ENCODE results near the gene MAP4K4.
"Not testable (repeated sequence)": the region's sequence is repeated elsewhere in the genome, so short reads cannot be mapped to it uniquely, and the experiment has no call there.

The MAP4K4 gene

DNA sequence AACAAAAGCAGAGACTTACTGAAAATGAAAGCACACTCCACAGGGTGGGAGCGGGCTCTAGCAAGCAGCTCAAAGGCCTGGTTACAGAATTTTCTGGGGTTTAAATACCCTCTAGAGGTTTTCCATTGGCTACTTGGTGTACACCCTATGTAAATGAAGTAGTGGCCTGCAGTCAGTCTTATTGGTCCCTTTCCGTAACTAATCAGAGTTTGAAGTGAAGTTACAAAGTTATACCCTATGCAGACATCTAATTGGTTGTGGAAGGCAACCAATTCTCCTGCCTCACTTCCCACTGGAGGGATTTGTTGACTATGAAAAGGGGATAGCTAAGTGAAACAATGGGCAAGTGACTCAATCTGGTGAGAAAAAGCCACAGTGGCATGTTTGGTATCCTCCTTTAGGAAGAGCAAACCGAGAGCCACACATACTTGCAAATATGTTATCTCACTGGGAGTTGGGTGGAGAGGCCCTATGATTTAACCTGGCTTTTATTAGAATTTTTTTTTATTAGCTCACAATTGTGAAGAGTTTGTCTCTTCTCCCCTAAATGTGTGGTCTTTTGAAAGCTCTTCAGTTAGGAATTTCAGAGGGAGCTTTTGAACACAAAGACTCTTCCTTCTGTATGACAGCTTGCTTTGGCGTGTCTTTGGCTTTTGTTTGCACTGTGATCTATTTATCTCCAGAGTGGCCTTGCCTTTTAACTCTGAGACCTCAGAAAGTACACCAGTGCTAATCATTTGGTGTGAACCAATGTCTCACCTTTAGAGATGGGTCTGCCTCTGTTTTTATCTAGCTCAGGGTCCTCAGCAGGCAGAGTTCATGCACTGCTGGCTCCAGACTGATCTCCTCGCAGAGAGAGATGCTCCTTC is 69.6 kb downstream of the MAP4K4 start:
- peak; percentile 48 for DNase-seq (ENCODE audit: low read depth, low spot score)

DNA sequence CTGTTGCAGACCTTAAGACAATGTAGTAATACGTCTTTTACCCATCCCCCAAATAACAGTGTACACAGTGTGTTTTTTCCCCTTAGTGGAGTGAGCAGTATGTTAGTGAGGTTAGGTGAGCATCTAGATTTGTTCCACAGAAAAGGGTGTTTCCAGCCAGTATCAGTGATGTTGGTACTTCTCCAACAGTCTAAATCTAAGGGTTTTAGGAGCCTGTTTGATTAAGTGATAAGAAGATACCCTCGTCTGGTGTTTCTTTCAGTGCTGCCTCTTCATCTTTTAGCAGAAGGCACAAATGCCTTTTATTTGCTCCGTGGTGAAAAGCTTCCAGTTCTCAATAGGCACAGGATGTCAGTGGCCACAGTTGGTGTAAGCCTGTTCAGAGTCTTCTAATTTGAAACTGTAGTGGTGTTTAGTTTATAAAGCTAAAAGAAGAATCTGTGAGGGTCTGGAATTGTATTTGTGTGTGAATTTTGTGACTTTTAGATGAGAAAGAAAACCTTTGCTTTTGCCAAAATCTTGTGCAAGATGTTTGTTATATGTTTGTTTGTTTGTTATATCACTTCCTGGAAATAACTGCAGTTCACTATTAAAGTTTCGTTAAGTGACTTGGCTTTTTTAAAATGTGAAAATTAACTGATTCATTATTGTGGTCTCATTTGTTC is 71.2 kb downstream of the MAP4K4 start:
- DNase-seq (ENCODE audit: low read depth, low spot score) = no peak

DNA sequence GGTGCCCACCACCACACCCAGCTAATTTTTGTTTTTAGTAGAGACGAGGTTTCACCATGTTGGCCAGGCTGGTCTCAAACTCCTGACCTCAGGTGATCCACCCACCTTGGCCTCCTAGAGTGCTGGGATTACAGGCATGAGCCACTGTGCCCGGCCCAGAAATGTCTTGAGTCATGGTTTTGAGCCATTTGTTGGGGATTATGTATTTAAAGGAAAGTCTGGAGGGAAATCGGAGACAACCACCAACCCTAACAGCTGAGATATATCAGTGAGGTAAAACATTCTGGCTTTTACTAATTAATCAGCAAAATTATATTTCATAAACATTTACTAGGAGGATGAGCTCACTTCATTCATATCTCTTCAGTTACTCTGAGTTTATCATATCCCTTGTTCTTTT is 72.2 kb downstream of the MAP4K4 start:
- DNase-seq (ENCODE audit: low read depth, low spot score) = not testable (repeated sequence)

DNA sequence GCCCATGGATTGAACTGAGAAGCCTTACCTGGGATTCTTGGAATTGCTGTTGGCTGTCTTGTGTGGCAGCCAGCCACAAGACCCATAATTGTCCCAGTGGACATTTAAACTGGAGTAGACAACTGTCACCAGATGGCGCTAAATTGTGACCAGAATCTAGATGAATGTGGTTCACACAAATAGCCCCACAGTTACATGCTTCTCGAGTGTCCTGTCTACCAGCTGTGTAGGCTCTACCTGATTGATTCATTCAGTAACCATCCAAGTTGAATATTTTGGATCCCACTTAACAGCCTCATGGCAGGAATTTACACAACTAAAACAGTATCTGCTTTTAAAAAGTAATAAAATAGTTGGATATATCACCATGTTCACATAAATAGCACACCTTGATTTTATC is 73.2 kb downstream of the MAP4K4 start:
- DNase-seq (ENCODE audit: low read depth, low spot score) = no peak

DNA sequence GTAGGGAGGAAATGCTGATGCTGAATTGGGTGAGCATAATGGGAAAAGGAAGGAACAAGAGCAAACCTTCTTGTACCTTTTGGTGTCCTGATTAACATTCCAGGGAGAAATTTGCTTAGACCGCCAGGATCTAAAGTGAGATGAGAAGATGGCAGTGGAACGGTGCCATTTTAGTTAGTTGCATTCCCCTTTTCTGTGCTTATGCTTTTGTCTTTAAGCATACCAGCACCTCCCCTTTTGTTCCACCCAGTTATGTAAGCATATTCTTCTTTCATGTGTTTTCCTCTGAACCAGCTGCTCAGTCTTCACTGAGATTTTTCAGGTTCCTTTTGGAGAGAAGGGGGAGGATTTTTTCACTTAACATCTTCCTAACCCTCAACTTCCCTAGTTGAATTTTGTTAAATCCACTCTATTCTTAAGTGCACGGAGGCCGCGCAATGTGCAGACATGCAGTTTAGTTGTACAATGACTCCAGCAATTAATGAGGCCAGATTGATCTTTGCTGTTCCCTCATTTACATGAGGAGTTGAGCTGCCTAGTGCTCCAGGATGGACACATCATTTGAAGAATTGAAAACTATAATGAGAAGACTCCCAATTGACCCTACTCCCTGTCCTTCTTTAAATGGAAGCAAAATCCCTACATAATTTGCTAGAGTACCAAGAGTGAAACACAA is 73.9 kb downstream of the MAP4K4 start:
- DNase-seq (ENCODE audit: low read depth, low spot score) = no peak

DNA sequence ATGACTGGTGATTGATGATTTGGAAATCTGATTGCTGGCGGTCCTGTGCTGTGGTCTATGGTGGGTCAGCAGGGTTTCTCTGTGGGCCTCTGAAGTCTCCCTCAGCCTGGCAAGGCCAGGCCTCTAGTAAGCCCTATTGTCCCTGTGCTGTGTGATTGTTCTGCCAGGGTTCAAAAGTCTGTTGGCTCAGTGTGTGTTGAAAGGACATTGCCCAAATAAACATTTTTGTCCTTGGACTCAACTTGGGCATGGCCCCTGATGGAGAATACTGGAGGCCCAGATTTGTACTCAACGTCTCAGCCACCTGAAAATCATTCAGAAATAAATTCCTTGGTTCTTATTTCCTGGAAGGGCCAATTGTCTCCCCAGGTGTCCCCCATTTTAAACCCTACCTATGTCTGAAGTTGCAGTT is 74.4 kb downstream of the MAP4K4 start:
- no peak for DNase-seq (ENCODE audit: low read depth, low spot score)

DNA sequence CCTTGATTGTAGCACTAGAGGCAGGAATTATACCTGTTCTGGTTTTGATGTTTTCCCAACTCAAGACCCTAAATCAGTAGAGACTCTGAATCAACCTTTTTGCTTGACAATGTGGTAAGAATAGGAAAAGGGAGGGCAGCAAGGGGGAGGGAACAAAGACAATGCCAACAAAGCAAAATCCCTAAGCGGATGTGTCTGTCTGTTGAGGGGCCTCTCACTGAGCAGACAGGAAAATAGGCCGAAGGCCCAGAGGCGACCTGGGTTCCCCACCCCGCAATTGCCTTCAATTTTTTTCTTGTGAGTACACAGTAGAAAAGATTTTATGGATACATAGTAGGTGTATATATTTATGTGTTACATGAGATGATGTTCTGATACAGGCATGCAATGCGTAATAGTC is 75.6 kb downstream of the MAP4K4 start:
- no peak for DNase-seq (ENCODE audit: low read depth, low spot score)

DNA sequence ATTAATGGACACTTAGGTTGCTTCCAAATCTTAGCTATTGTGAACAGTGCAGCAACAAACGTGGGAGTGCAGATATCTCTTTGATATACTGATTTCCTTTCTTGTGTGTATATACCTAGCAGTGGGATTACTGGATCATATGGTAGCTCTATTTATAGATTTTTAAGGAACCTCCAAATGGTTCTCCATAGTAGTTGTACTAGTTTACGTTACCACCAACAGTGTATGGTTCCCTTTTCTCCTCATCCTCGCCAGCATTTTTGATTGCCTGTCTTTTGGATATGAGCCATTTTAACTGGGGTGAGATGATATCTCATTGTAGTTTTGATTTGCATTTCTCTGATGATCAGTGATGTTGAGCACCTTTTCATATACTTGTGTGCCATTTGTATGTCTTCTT is 76.5 kb downstream of the MAP4K4 start:
- DNase-seq (ENCODE audit: low read depth, low spot score) = not testable (repeated sequence)

DNA sequence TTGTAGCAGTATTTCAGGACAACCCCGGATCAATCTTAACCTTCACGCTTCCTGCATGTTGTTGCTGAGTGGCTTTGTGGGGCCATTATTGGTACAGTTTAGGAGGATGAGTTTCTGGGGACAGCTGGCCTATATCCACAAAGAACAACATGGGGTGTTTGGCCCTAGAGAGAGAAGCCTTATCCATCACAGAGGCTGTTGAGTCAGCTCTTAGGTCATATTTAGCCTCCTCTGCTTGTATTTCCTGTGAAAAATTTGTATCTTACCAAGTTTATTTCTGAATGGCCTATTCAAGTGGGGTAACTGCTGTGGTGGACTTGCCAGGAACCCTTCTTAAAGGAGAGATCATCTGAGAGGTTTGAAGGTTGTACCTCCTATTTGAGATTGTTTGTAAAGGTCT is 77.6 kb downstream of the MAP4K4 start:
- DNase-seq (ENCODE audit: low read depth, low spot score) = no peak

DNA sequence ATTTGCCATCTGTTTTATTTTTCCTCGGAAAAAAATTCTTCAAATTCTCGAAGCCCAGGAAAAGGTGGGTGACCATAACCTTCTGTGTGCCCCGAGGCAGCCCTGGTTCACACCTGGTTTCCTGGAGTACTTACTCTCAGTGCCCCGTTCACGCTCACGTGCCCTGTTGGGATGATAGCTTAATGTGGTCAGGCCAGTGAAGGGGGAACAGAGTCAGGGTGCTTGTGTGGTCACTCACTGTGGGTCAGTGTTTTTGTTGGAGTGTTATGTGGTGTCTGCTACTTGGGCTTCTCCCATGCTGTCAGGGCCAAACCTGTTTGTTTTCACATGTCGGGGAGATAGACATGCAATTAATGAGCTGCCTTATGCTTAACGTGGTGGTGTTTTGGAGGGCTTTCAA is 78.1 kb downstream of the MAP4K4 start:
- no peak for DNase-seq (ENCODE audit: low read depth, low spot score)

DNA sequence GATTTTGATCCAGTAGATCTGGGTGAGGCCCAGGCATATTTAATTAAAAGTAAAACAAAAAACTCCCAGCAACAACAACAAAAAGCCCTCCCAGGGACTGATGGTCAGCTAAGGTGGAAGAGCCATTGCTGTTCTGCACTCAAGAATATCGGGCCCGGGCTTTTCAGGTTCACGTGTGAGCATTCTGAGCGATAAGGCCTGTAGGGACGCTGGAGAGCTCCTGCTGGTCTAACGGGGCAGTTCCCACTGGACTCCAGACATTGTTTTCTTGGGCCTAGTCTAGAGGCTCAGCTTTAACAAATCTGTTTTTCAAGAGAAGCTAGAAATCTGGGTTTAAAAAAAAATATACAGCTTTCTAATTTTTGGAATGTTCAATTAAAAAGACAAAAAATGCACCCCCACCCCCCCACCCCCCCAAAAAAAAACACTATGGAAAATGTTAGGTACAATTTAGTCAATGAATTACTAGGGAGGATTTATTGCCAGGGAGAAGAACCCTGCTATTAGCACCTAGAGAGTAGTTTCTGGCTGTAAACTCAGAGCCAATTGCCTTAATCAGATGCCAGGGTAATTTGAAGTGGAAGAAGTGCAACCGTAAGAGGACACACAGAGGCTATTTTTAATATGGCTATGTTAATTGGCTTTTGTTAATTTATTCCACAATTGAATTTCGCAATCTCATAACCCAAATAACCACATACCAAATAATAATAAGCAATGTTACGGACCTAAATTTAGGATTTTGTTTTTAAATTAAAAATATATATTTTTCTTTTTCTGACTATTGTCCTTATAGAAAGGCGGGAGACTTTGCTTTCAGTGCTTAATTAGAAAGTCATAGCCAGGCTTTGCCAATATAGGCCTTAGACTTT is 78.9 kb downstream of the MAP4K4 start:
- no peak for DNase-seq (ENCODE audit: low read depth, low spot score)

DNA sequence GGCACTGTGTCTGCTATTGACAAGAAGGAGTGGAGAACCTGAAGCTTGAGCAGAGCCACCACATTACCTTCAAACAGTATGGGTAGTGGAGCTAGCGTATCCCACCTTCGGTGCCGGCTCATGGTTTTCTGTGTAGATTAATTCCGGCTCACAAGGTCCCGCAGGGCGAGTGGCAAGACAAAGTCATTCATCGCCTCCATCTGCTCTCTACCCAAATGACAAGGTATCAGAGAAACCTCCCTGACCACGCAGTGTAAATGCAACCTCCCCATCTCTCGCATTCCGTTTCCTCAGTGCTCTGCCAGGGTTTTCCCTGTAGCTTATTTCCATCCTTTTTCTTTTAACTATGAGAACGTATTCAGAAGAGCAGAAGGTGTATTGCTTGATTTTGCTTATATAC is 79.8 kb downstream of the MAP4K4 start:
- no peak for DNase-seq (ENCODE audit: low read depth, low spot score)

DNA sequence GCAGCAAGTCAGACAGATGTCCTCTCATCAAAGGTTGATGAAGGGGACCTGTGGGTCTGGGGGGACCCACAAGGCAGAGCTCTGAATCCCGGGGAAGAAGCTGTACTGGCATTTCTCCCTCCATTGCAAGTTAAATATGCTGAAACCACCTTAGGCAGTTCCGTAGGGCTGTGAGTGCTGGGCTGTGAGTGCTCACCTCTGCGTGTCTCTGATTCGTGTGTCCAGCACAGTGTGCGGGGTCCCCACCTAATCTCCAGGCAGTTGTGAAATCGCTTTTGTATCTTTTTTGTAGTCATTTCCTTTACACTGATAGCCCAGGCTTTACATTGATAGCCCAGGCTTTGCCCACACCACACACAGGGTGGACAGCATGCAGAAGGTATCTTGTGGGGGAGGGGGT is 80.6 kb downstream of the MAP4K4 start:
- no peak for DNase-seq (ENCODE audit: low read depth, low spot score)

DNA sequence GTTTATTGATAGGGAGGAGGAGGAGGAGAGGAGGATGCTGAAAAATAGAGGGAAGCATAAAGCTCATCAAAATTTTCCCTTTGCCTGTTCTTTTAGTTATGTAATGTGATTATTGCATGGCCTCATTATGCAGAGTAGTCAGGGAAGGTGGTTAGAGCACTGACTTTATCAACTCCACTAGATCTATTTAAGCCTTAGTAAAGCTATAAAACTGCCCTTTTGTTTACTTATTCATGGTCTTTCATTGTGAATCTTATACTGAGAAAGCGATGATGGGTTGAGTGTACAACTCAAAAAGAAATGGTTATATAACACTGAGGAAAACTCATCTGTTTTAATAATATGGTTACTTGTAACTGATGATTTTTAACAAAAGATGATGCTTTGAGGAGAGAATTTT is 81.7 kb downstream of the MAP4K4 start:
- no peak for DNase-seq (ENCODE audit: low read depth, low spot score)

DNA sequence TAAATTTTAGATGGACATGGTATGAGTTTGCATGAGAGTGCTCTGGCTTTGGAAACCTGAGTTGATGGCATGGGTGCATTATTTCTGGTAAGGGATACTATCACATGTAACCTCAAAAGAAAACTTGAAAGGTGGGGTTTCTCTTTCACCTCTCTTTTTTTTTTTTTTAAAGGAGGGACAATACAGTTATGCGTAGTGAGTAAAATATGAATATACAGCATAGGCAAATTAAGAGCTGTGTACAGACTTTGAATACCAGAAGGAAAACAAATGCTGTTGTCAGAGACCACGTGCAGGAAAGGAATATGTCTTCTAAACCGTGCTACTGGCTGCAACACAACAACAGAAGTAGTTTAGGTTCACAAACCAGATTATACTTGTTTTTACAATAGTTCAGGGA is 82.1 kb downstream of the MAP4K4 start:
- DNase-seq (ENCODE audit: low read depth, low spot score) = no peak

DNA sequence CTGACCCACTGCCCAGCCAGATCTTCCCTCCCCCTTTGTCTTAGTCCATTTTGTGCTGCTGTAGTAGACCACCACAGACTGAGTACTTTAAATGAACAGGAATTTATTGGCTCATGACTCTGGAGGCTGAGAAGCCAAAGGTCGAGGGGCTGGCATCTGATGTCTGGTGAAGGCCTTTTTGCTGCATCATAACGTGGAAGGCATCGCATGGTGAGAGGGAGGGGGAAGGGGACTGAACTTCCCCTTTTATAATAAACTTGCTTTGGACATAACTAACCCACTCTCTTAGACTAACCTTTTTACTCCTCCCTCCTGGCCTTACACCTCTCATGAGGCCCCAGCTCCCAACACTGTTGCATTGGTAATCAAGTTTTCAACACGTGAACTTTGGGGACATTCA is 83.8 kb downstream of the MAP4K4 start:
- no peak for DNase-seq (ENCODE audit: low read depth, low spot score)

DNA sequence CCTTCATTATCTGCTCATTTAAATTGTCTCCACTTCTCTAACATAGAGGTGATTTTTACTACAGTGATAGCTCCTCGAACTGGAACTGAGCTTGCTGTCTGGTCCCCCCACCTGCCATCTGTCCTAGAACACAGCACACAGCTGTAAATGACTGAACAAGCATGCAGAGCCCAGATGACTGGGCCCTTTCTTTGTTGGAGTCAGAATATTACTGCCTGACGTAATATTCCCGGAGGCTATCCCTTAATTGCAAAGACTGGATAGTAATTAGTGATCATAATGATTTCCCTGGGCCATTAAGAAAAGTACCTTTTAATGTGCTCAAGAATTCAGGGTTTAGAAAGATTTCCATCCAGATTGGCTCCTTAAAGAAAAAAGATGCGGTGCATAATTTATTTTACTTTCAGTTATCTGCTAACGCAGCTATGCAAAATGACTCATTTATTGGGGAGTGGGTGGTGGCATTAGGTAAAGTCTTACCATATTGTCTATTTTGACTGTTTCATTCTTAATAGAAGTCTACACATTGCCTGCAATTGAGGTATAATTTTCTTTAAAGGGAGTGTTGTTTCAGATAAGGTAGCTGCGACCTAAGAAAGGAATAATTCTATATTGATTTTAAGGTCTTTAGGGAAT is 84.4 kb downstream of the MAP4K4 start:
- DNase-seq (ENCODE audit: low read depth, low spot score) = no peak

DNA sequence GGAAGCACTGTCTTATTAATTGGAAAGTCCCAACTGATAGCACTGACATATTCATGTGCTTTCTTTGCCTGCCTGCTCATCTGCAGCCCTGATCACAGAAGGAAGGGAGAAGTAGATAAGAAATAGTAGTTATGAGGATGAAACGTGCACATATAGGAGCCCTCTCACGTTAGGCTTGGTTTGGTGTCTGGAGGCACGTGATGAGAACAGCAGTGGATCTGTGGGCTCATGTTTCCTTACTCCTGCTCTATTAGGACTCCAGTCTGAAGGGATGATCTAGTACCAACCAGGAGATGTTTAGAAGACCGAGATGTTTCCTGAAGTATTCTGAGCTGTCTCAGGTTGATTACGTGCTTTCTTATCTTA is 84.9 kb downstream of the MAP4K4 start:
- DNase-seq (ENCODE audit: low read depth, low spot score) = no peak

DNA sequence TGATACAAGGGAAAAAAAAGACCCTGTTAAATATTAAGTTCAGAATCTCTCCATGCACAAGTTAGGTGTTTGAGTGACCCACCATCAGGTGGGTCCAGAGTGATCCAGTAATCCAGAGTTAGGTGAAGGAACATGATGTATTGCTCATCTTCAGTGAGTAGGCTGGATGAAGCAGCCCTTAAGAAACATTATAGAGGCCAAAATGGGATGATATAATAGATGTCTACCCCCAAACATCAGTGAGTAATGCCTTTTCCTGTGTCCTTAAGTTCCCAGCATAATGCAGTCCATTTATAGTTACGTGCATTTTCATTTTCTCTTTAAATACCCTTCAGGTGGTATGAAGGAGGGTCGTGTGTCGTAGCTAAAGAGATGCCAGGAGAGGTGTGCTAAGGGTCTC is 89.6 kb downstream of the MAP4K4 start:
- no peak for DNase-seq (ENCODE audit: low read depth, low spot score)

DNA sequence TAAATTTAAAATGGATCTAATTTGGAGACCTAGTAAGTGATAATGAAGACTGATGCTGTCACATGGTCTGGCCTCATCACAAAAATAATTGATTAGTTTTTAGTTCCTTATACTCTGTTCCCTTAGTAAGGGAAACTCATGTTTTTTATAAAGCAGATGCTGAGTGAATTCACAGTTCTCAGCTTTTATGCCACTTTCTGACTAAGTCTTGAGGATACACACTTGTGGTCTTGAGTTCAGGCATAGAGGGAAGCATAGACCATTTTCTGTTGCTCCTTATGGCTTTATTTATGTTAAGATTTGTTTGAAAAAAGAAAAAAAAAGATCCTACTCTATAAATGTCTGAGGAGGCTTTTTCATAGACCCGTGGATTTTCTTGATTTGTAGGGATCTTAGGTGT is 91.1 kb downstream of the MAP4K4 start:
- DNase-seq (ENCODE audit: low read depth, low spot score) = no peak
